NCI-H2227 treated with DMSO at 0.1 percent for 48 hours (cell line): Measurements from ENCODE around the gene RHEB.
A peak's percentile ranks its signal among the peaks of the same experiment; 100 is the strongest.

Experiments used
- DNase-seq: peaks from one replicate; lab custom pipeline; 2025; lab: John Stamatoyannopoulos, UW

RHEB gene

DNA sequence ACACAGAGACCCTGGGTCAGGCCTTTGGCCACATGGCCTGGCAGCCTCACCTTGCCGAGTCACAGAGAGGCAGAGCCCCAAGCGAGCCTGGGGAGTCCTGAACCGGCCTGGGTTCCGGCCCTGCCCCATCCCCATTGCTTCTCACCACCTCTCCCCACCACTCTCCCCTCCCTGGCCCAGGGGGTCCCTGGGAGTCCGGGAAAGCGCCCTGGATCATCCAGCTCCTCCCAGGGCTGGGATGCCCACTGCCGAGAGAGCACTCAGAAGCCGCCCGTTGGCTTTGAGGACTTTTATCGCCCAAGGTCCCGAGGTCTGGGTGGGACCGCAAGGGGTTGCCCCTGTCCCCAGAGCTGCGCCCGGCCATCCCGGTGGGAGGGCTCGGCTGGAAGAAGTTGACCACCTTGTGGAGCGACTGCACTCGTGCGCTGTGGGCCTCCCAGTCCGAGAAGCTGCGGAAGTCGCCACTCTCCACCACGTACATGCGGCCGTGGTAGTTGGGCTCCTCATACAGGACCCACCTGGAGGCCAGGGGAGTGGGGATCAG, 87.9 kb downstream of the RHEB start:
- DNase-seq, result no peak

DNA sequence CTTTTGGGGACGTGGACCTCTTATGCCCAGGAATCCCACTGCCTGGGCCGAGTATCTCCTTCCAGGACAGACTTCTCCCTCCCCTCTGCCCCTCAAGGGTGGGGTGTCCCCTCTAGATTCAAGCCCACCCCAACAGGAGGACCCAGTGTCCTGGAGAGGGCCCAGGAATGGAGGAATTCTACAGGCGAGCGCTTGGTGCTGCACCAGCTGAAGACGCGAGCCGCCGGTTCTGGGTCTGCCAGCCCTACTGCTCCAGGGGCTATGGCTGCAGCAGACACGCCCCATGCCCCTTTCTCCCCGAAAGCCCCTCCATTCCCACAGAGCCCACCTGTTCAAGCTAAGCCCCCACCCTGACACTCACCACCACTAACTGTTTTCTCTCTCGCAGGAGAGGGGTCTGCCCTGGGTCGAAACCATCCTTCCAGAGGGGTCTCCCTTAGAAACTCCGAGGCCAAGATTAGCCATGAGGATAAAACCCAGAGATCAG, 88.4 kb downstream of the RHEB start:
- no peak for DNase-seq

DNA sequence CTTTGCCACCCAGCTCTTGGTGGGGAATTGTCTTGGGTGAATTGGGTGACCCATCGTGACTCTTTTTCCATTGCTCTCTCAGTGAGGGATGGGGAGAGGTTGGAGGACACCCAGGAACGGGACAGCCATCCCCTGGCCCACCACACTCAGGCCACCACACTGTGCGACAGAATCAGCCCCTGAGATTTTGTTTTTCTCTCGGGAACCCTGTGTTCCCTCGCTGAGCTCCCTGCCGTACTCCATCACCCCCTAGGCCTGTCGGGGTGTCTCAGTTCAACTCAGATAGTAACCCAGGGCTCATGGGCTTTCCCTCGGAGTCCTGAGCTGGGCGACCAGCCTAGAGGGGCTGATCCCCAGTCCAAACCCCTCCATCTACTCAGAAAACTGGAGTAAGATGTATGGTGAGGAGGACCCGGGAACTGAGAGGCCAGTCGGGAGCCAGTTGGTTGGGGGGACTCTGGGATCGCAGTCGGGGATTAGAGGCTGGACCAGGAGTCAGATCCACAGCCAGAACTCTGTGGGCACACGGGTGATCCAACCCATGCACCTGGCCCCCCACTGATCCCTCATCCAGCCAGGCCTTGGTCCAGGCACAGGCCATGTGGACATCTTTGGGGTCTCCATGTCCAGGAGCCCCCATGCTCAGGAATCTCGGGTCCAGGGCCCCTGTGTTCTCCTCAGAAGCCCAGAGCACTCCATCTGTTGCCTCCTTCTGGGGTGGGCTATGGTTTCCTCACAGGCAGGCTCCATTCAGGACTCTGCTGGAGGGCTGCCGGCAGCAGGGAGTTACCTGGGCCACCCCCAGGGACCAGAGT, 89.1 kb downstream of the RHEB start:
- no peak for DNase-seq

DNA sequence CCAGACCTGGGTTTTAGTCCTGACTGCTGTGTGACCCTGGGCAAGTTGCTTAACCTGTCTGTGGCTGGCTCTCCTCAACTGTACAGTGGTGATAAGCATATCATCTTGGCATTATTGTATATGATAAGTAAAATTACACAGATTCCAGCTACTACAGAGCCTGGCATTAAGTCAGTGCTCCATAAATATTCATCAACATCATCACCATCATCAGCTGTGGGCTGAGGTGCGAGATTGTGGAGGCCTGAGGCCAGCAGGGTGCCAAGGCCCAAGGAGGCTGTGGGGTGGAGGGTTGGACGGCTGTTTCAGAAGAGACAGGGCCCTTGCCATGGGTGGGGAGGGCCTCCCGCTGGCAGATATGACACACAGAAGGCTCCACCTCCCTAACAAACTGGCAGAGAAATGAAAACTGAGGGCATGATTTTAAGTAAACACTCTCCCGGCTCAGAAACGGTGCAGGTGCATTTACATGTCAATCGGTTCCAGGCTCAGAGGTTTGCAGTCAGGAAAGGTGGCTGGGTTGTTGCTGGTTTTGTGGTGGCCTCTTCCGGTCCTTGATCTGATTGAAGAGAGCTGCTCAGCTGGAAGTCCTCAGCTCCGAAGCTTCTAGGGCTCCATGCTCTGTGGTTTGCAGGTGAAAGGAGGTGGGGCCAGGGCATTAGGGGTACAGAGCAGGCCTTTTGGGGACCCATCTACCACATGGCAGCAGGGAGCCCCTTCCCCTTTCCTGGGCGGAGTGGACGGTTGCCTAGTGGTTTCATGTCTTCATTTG, 89.9 kb downstream of the RHEB start:
- DNase-seq, result no peak

DNA sequence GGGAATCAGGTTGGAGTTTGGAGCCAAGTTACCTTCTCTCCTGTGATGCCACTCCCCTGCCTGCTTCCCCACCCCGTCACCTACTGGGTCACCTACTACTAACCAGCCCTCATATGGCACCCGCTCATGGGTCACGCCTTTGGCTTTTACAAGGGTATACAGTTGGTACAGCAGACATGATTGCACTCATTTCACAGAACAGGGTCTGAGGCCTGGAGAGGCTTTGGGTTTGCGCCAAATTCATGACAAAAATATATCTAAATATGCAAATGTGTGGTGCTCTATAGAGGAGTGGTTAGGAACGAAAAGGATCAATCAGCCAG, 90.5 kb downstream of the RHEB start:
- no peak for DNase-seq

DNA sequence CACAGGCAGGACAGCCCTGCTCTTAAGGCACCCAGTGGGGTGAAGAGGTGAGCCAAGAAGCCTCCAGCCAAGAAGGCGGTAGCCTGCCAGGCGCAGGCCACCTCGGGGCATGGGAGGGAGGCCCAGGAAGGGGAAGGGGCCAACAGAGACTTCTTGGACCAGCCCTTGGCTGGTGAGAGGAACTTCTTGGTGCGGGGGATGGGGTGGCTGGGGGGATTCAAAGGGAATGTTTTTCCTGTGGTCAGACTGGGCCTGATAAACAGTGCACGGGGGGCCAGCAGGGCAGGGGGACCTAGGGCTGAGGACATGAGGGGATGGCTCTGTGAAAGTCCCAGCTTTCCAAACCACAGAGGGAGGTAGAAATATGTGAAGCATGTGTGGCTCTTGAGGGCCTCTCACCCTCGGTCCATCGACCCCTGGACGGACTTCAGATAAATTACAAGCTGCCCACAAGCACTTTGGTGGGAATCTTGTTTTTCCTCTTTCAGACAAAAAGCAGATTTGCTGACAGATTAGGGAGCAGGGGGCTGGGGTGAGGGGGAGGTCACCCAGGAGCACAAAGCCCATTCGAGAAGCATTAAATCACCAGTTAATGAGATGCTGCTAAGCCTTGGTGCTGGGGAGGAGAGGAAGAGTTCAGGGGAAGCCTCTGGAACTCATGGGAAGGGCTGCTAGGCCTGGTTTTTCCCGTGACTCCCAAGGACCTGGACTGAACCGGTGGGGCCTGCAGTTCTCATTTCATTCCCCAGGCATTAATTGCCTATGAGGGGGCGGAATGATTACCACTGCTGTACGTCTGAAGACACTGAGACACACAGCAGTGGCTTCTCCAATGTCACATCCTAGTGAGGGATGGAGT, 91.1 kb downstream of the RHEB start:
- DNase-seq, result peak; percentile 13

DNA sequence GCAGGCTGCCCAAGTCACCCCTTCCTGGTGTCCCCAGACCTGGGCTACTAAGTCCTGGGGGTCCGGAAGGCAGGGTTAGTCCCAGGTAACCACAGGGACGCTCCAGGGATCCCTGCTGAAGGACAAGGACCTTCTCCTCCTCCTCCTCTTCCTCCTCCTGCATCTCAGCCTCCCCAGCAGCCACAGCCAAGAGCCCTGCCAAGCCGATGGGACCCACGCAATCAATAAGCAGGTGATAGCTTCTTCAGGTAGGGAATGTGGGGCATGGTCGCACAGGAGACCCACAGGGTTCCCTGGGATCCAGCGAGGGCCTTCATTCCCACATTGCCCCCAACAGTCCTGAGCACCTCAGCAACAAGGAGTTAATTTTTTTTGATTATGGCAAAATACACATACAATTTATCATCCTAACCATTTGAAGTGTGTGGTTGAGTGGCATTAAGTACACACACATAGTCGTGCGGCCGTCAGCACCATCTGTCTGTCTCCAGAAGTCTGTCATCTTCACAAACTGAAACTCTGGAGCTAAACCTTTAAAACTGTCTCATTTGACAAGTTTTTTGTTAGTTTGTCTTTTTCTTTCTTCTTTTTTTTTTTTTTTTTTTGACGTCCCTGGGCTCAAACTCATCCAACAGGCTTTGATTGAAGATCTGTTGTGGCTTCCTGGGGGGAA, 91.9 kb downstream of the RHEB start:
- no peak for DNase-seq

DNA sequence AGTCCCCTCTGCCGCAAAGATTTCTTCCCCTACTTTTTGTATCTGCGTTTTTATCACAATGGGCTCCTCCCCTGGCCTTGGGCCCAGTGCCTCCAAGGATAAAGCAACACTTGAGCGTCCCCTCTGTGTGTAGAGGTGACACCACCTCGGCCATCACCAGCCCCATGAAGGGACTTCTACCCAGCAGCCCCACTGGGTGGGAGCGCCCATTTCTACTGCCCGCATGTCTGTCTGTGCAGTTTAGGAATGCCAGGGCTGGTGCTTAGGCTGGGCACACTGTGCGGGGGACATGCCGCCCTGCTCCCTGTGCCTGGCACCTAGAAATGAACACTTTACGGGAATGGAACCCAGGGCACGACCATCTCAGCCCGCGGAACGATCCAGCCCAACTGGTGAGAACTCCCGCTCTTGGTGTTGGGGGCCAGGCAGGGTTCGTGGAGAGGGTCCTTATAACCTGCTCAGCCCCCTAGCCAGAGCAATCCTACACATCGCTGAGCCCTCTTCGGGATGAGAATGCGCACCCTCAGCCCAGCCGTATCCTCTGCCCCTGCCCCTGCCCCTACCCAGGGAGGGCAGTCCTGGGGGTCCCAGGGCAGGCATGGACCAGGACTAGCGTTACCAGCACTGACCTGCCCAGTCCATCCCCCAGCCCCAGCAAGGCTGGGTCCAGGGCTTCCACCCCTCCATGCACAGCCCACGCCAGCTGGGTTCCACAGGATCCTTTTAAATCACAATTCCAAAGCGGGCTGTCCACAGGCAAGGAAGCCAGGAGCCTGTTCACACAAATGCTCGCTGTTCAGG, 92.6 kb downstream of the RHEB start:
- DNase-seq, result no peak

DNA sequence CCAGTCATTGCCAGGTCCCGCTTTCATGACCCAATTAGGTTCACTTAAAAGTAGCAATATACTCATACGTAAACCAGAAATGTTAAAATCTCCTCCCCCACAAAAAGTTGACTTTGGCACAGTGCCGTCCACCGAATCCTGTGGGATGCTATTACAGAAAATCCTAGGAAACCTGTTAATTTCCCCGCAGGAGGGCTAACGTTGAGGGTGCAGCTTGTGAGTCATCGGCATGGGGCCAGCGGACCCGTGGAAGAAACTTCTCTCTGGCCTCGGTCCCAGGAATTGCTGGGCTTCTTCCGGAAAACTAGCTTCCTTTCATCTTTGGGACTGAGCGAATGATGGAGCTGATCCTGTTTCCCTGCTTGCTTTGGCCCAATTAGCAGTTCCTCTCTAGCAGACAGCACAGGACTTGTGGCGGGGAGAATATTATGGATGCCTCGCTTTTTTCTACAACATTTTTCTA, 93.2 kb downstream of the RHEB start:
- no peak for DNase-seq

DNA sequence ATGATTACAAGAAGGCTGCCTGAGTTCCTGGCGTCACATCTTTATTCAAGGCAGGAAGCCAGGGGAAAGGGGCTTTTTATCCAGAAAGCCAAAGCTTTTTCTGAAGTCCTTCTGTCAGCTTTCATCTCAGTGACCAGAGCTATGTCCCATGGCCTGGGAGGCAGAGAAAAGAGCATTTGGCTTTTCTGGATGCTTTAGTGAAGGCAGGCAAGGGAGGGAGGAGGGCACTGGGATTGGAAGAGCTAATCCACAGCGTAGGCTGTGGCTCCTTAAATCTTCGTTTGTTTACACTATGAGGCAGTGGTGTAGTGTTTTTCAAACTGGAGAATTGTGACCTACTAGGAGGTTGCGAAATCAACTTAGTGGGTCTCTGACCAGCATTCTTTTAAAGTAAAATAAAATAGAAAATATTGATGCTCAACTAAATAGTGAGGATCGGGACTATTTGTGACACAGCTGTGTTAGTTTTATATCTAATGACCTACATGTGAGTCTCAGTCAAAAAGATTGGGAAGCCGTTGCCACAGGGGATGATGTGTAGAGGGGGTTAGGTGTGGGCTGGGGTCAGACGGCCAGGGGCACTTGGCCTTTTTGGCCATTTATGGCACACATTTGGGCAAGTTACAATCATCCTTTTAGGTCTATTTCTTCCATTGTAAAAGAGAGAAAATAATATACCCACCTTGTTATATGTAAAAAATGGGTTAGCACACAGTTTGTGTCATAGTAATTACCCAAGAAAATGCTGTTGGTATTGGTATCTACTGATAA, 93.8 kb downstream of the RHEB start:
- DNase-seq, result no peak

DNA sequence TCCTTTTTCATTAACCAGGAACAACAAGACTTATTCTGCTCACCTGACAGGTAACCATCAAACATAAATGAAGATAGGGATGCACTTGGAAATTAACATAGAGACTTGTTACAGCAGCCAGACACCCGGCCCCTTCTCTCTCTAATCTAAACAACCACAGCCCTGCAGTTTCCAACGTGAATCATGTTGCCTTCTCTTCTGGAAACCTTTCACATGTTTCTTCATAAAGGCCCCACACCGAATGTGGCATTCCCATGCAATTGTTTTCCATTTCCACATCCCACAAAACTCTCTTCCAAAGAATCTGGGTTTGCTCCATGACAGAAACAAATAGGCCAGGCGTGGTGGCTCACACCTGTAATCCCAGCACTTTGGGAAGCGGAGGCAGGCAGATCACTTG, 94.9 kb downstream of the RHEB start:
- DNase-seq, result no peak

DNA sequence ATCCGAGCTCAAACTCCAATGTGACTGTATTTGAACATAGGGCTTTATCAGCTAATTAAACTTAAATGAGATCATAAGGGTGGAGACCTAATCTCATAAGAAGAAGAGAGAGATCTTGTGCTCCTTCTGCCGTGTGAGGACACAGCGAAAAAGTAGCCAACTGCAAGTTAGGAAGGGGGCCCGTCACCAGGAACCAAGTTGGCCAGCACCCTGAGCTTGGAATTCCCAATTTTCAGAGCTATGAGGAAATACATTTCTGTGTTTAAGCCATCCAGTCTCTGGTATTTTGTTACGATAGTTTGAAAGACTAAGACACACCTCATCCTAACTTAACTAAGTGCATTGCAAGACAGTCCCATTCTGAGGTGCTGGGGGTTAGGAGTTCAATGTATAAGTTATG, 95.8 kb downstream of the RHEB start:
- DNase-seq, result no peak

DNA sequence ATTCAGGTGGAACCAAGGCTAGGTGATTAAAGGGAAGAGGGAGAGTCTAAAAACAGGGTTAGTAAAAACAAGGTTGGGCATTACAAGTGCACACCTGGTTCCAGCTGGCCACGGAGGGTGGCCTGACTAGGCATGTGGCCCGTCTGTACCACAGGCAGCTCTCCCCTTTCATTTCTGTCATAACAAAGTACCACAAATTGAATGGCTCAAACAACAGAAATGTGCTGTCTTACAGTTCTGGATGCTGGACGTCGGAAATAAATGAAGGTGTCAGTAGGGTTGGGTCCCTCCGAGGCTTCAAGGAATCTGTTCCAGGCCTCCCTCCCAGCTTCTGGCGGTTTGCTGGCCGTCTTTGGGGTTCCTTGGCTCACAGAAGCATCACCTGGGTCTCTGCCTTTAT, 96.5 kb downstream of the RHEB start:
- DNase-seq, result no peak

DNA sequence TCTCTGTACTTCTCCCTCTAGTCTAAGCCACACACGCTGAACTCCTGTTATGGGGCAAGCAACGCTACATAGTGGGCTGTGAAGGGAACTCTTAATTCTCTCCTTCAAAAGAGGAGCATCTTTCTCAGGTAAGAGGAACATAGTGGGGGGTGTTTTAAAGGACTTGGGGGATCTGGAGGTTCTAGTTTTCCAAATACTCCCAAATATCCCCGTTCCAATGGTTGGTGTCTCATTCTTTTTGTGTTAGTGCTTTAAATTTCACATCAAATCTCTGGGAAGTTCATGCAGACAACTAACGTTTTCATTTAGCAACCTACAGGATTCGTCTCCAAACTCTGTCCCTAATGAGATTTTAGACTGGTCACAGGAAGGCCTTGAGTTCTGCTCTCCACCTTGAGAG, 97.5 kb downstream of the RHEB start:
- no peak for DNase-seq

DNA sequence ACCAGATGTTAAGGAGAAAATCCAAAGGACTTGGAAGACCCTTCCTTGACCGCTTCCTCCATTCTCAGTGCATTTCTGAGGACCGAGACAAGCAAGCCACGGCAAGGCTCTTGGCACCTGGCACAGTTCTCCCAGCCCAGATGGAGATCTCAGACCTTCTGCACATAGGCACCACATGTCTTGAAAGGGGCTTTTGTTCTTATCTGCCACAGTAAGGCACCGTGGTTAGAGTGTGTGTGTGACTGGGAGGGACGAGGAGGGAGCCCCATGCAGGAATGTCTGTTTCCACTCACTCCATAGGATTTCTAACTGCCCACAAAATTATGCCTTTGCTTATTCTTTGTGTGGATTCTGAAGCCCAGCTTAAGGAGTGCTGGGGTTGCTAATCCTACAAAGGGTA, 99.6 kb downstream of the RHEB start:
- DNase-seq, result no peak

DNA sequence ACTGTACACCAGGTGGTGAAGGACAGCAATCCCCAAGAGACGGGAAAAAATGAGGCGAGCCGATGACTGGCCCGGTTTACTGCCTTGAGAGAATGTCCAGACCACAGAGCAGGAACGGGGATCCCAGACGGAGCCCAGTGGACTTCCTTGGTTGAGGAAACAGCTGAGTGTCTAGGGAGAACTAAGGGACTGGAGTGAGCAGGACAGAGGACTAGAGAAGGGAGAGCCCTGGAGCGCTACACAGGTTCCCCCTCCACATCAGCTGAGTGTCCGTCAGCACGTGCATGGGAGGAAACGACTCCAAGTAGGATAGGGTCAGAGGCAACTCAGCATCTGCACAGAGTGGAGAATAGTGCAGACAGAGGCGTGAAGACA, 102.8 kb downstream of the RHEB start:
- no peak for DNase-seq

DNA sequence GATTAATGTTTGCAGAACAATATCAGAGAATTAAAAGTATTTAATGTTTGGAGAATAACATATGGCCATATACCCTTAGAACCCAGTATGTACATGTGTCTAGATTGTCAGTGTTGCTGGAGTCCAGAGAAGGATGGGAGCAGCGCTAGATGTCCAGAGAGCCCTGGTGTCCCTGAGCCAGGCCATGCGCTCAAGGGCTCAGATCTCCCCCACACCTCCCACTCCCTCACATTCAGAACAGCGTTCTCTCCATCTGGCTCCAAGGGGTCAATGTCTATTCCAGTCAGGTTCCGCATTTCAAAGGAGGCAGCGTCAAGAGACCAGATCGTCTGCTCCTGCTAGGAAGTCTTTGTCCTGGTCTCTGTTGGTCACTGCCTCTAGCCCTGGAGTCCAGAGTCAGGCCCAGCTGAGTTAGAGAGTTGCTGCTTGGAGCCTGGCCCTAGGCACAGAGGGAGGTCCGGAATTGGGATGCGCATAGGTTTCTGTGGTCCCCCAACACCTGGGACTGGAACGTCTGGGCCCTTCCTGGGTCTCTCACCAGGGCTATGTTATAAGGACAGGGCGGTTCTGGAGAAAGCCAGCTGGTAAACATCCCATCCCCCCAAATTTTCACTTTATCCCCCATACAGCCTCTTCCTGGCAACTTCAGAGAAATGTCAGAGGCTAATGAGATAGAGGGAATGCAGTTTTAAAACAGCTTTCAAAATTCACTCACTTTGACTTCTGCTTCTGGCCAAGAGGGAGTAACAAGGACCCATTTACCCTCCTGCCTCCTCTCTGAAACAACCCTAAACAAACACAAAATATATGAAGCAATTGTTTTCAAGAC, 103.4 kb downstream of the RHEB start:
- no peak for DNase-seq
